Fibroblast of lung (primary cell): Measurements from ENCODE around the gene IGBP1. TPM values are rescaled to one million over a fixed set of nuclear protein-coding genes. Genes with fewer than 3 reads are reported as not detected.
"Not testable (repeated sequence)": the region's sequence is repeated elsewhere in the genome, so short reads cannot be mapped to it uniquely, and the experiment has no call there.

ENCODE experiments used
- DNase-seq, 2 donors: peaks; one replicate each; pipeline versions ENCODE4 v3.0.0 to v3.0.0-alpha.2; 2010; ENCODE audit warnings: low read depth in 2 of 2
- H2AFZ ChIP-seq: 2 replicates; pipeline ENCODE4 v1.5.1; 2012; ENCODE audit warnings: low read length, control low read depth, inconsistent platforms
- H3K27ac ChIP-seq: 2 replicates; pipeline ENCODE4 v1.5.1; 2011; ENCODE audit warnings: low read length, control low read depth; ENCODE audit not compliant: insufficient read depth
- H3K27me3 ChIP-seq: 2 replicates; pipeline ENCODE4 v1.5.1; 2011; ENCODE audit warnings: mild to moderate bottlenecking, low read length; ENCODE audit not compliant: control insufficient read depth, insufficient read depth
- H3K36me3 ChIP-seq: 2 replicates; pipeline ENCODE4 v1.5.1; 2011; ENCODE audit warnings: low read length; ENCODE audit not compliant: control insufficient read depth, insufficient read depth
- H3K4me1 ChIP-seq: 2 replicates; pipeline ENCODE4 v1.5.1; 2011; ENCODE audit warnings: low read length; ENCODE audit not compliant: control insufficient read depth, insufficient read depth; ENCODE audit errors: extremely low read depth
- H3K4me2 ChIP-seq: 2 replicates; pipeline ENCODE4 v1.5.1; 2011; ENCODE audit warnings: low read length, control low read depth; ENCODE audit not compliant: insufficient read depth; ENCODE audit errors: extremely low read depth
- H3K4me3 ChIP-seq, 4 experiments: fragments of 200-600 bp in 1 of 4; sonication (generic) in 1 of 4; replicated peaks in 1 of 4; 2 replicates each; pipeline ENCODE4 v1.5.1; 2011 to 2016; ENCODE audit warnings: low read length in 4 of 4, low read depth in 3 of 4, mild to moderate bottlenecking in 3 of 4, control low read depth in 2 of 4, inconsistent platforms in 1 of 4, mixed read lengths in 1 of 4; ENCODE audit not compliant: insufficient read depth in 1 of 4; ENCODE audit errors: control extremely low read depth in 1 of 4
- H3K79me2 ChIP-seq: 2 replicates; pipeline ENCODE4 v1.5.1; 2012; ENCODE audit warnings: mild to moderate bottlenecking, low read length, inconsistent platforms; ENCODE audit not compliant: control insufficient read depth, insufficient read depth
- H3K9ac ChIP-seq: 2 replicates; pipeline ENCODE4 v1.5.1; 2011; ENCODE audit warnings: mild to moderate bottlenecking, low read length, control low read depth; ENCODE audit not compliant: insufficient read depth
- H3K9me3 ChIP-seq: 2 replicates; pipeline ENCODE4 v1.5.1; 2012; ENCODE audit warnings: low read depth, low read length; ENCODE audit not compliant: control insufficient read depth, insufficient read depth
- H4K20me1 ChIP-seq: 2 replicates; pipeline ENCODE4 v1.5.1; 2011; ENCODE audit warnings: low read length; ENCODE audit not compliant: control insufficient read depth, insufficient read depth; ENCODE audit errors: extremely low read depth
- polyA plus RNA-seq, 2 donors: library from polyadenylated mRNA; depleted of rRNA in 1 of 2; stranded (reverse) in 1 of 2; unstranded in 1 of 2; fragments of >200 nt; gene quantifications; 2 replicates each; pipeline ENCODE4 v1.2.1, GENCODE V29; 2011 to 2012; ENCODE audit warnings: missing spikeins in 1 of 2
- total RNA-seq: library from RNA; depleted of rRNA; stranded (reverse); fragments of >200 nt; gene quantifications from 2 replicates; pipeline ENCODE4 v1.2.1, GENCODE V29; 2014
- TF ChIP-seq, protein P1 (sequence below), 2 donors: IDR thresholded peaks in 1 of 2; conservative IDR thresholded peaks in 1 of 2; 1 replicate in 1 of 2; 2 replicates in 1 of 2; pipeline ENCODE4 v1.5.1; 2011 to 2012; ENCODE audit warnings: low read length in 2 of 2, control low read depth in 1 of 2, inconsistent platforms in 1 of 2, low read depth in 1 of 2, mild to moderate bottlenecking in 1 of 2

Gene IGBP1
- total and polyA plus RNA-seq, 2 donors (not counting 1 experiment from before 2014, with no cell fraction given) = 67.2 to 81.1 TPM

- Histone ChIP-seq H3K9ac (no peak overlapping the region), H3K4me3 (no peak overlapping the region), H3K27ac (no peak overlapping the region), H3K36me3 (no peaks in the 10 kb centered on the region), H4K20me1 (no peaks in the 10 kb centered on the region), H3K9me3 (no peaks in the 10 kb centered on the region), H3K4me1 (no peaks in the 10 kb centered on the region), H3K4me2 (no peak overlapping the region), H3K27me3 (no peaks in the 10 kb centered on the region), H3K79me2 (no peaks in the 10 kb centered on the region), H2AFZ (no peak overlapping the region)
- TF ChIP-seq, protein P1, sequence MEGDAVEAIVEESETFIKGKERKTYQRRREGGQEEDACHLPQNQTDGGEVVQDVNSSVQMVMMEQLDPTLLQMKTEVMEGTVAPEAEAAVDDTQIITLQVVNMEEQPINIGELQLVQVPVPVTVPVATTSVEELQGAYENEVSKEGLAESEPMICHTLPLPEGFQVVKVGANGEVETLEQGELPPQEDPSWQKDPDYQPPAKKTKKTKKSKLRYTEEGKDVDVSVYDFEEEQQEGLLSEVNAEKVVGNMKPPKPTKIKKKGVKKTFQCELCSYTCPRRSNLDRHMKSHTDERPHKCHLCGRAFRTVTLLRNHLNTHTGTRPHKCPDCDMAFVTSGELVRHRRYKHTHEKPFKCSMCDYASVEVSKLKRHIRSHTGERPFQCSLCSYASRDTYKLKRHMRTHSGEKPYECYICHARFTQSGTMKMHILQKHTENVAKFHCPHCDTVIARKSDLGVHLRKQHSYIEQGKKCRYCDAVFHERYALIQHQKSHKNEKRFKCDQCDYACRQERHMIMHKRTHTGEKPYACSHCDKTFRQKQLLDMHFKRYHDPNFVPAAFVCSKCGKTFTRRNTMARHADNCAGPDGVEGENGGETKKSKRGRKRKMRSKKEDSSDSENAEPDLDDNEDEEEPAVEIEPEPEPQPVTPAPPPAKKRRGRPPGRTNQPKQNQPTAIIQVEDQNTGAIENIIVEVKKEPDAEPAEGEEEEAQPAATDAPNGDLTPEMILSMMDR (conservative IDR thresholded peaks at IDR 0.05 in 1 of 2, IDR thresholded peaks at IDR 0.05 in 1 of 2; ENCODE audit: low read depth in 1 of 2, low read length in 2 of 2) = no peak
- DNase-seq = peak in 1 of 2 donors; percentile 38
Measured at GRCh38 chrX:70208479-70208878, 75.2 kb downstream of the IGBP1 start.

GRCh38 chrX:70209570-70209969 lies 76.3 kb downstream of the IGBP1 start:
- H3K4me2 ChIP-seq, H3K9ac ChIP-seq, H3K4me3 ChIP-seq, H4K20me1 ChIP-seq, DNase-seq, H3K9me3 ChIP-seq, H2AFZ ChIP-seq, H3K4me1 ChIP-seq, H3K27ac ChIP-seq, H3K27me3 ChIP-seq, H3K36me3 ChIP-seq, H3K79me2 ChIP-seq: not testable (repeated sequence)

Other genes starting within 250 kb of the IGBP1 start
- gene AWAT2, start 83.5 kb upstream of the IGBP1 start, total RNA-seq = not detected in 2 replicates
- 0.07 TPM in 1 of 2 replicates, not detected in the other for gene AWAT2, start 83.5 kb upstream of the IGBP1 start, polyA plus RNA-seq
- not detected in 2 replicates for gene OTUD6A, start 71.0 kb upstream of the IGBP1 start, total RNA-seq
- gene OTUD6A, start 71.0 kb upstream of the IGBP1 start, polyA plus RNA-seq = not detected in 2 replicates
- not detected in 2 replicates for gene DGAT2L6, start 44.0 kb downstream of the IGBP1 start, total RNA-seq
- gene DGAT2L6, start 44.0 kb downstream of the IGBP1 start, polyA plus RNA-seq = not detected in 2 replicates
- not detected in 2 replicates for gene AWAT1, start 101.2 kb downstream of the IGBP1 start, total RNA-seq
- gene AWAT1, start 101.2 kb downstream of the IGBP1 start, polyA plus RNA-seq = not detected in 2 replicates
- gene P2RY4, start 126.8 kb downstream of the IGBP1 start, total RNA-seq = under 0.01 TPM in 2 replicates
- gene P2RY4, start 126.8 kb downstream of the IGBP1 start, polyA plus RNA-seq = 0.05 TPM in 1 of 2 replicates, not detected in the other
- gene ARR3, start 134.9 kb downstream of the IGBP1 start, total RNA-seq = not detected in 2 replicates
- not detected in 2 replicates for gene ARR3, start 134.9 kb downstream of the IGBP1 start, polyA plus RNA-seq
- not detected in 2 replicates for gene RAB41, start 148.7 kb downstream of the IGBP1 start, total RNA-seq
- not detected in 2 replicates for gene RAB41, start 148.7 kb downstream of the IGBP1 start, polyA plus RNA-seq
- 45.7 and 53.3 TPM in 2 replicates for gene PDZD11, start 156.5 kb downstream of the IGBP1 start, total RNA-seq
- gene PDZD11, start 156.5 kb downstream of the IGBP1 start, polyA plus RNA-seq = 142 and 143 TPM in 2 replicates
- 1.8 and 5.6 TPM in 2 replicates for gene KIF4A, start 156.7 kb downstream of the IGBP1 start, total RNA-seq
- 7.1 and 23.0 TPM in 2 replicates for gene KIF4A, start 156.7 kb downstream of the IGBP1 start, polyA plus RNA-seq